ENCODE results near the gene C9orf40. TPM values are rescaled to one million over a fixed set of nuclear protein-coding genes. Genes with fewer than 3 reads are reported as not detected.

C9orf40 gene
- total RNA-seq, 1 experiment from 2014 or later, result 12.8 TPM

- Histone ChIP-seq H3K79me2 (ENCODE audit: insufficient read depth, low read length) (peaks cover 12% of the 10 kb centered on the region), H3K9me3 (ENCODE audit: control insufficient read depth in 1 of 2, insufficient read depth in 1 of 2, low read depth in 1 of 2, low read length in 2 of 2) (no peaks in the 10 kb centered on the region), H3K27me3 (ENCODE audit: insufficient read depth, low read length) (no peaks in the 10 kb centered on the region), H3K9ac (ENCODE audit: low read length) (peak overlapping the region; percentile 85), H3K4me1 (ENCODE audit: control insufficient read depth in 1 of 2, insufficient read depth in 2 of 2, low read length in 2 of 2) (peaks cover 3 to 15% of the 10 kb centered on the region in 2 experiments; a peak in 2 of 4 replicates), H3K4me2 (ENCODE audit: low read length) (peak overlapping the region; percentile 94), H2AFZ (ENCODE audit: low read depth, low read length, poor library complexity, severe bottlenecking) (no peak overlapping the region), H4K20me1 (ENCODE audit: insufficient read depth) (no peaks in the 10 kb centered on the region), H3K9me2 (ENCODE audit: insufficient read depth) (no peaks in the 10 kb centered on the region), H3K27ac (ENCODE audit: low read depth, low read length) (peak overlapping the region; percentile 99), H3K4me3 (replicated peaks in 1 of 2; ENCODE audit: low read depth in 1 of 2, low read length in 2 of 2) (peak overlapping the region; percentile 86 to 89), H3K36me3 (ENCODE audit: control insufficient read depth in 1 of 2, insufficient read depth in 2 of 2, low read length in 2 of 2) (no peaks in the 10 kb centered on the region)
- TF ChIP-seq ZBTB33 (IDR thresholded peaks at IDR 0.05; ENCODE audit: extremely low read depth, insufficient replicate concordance, low read length), result no peak
- peak; percentile 16 for TF ChIP-seq POLR2A (IDR thresholded peaks at IDR 0.05; ENCODE audit: borderline replicate concordance, extremely low read depth, insufficient read depth, insufficient read length)
- ChIA-PET RAD21 (ENCODE audit: low non-redundant PET in 1 of 2, low total read pairs in 2 of 2, uncharacterized antibody in 2 of 2, unreplicated experiment in 2 of 2) (no interaction called here), POLR2A (interaction anchor here (0.8 kb wide), 1 partner anchor 9 kb away, joined by 3 read pairs; no protein-coding TSS in a partner anchor), CTCF (interaction anchor here (0.9 to 2.0 kb wide), 4 partner anchors 9 to 178 kb away, joined by 3 to 19 read pairs (median 4); no protein-coding TSS in a partner anchor)
- intact Hi-C loops (cut with micrococcal nuclease), result loop anchor here (5.0 to 10.0 kb wide), 4 partner anchors 76 to 234 kb away; partner anchors contain the start of genes CARNMT1, NMRK1 and OSTF1
- no peak for DNase-seq (ENCODE audit: low read depth, low spot score)
- ATAC-seq, result no peak
- BruUV-seq (replicated peaks), result TSS peak; percentile 57
Measured at GRCh38 chr9:74951107-74951720, 1.5 kb downstream of the C9orf40 start.

DNA sequence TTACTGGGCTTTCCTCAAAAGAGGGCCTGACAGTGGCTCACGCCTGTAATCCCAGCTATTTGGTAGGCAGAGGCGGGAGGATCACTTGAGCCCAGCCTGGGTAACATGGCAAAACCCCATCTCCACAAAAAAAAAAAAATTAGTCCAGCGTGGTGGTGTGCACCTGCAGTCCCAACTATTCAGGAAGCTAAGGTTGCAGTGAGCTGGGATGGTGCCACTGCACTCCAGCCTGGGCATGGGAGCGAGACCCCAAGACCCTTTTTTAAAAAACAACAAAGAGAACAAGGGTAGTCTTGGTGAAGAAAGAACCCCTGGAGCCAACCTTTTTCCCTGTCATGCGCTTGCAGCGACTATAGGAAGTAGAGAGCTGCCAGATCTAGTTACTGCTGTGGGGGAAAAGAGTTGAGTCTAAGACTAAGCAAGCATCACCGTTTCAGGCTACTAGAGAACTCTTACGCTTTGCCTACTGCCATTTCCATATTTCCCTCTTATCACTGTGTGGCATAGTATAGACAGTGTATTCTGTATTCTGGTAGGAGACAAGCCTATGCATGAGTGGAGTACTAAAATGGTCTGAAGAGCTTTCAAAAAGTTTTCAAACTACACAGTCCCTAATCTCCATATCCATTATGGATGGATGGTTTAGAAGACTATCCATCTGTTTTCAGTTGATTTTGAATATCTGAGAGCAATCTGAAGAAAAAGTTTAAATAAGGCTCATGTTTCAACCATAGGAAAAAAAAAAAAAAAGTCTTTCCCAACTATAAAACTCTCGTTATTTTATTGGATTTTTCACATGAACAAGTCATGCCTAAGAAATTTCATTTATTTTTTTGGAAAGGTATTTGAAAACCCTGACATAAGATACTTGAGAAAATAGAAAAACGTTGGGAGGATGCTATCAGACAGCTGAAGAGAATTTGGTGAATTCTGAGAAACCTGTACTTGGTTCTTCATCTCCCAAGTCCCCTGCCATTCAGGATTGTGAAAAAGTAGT, 2.6 kb downstream of the C9orf40 start:
- ChIA-PET POLR2A (no interaction called here), CTCF (no interaction called here), RAD21 (ENCODE audit: low non-redundant PET in 1 of 2, low total read pairs in 2 of 2, uncharacterized antibody in 2 of 2, unreplicated experiment in 2 of 2) (no interaction called here)
- Histone ChIP-seq H3K9ac (ENCODE audit: low read length) (no peak overlapping the region), H3K4me2 (ENCODE audit: low read length) (no peak overlapping the region), H4K20me1 (ENCODE audit: insufficient read depth) (no peaks in the 10 kb centered on the region), H3K79me2 (ENCODE audit: insufficient read depth, low read length) (peaks cover 12% of the 10 kb centered on the region), H3K9me2 (ENCODE audit: insufficient read depth) (no peaks in the 10 kb centered on the region), H3K27ac (ENCODE audit: low read depth, low read length) (no peak overlapping the region), H2AFZ (ENCODE audit: low read depth, low read length, poor library complexity, severe bottlenecking) (no peak overlapping the region), H3K27me3 (ENCODE audit: insufficient read depth, low read length) (no peaks in the 10 kb centered on the region), H3K4me1 (ENCODE audit: control insufficient read depth in 1 of 2, insufficient read depth in 2 of 2, low read length in 2 of 2) (peaks cover 3 to 15% of the 10 kb centered on the region in 2 experiments; a peak in 2 of 4 replicates), H3K9me3 (ENCODE audit: control insufficient read depth in 1 of 2, insufficient read depth in 1 of 2, low read depth in 1 of 2, low read length in 2 of 2) (no peaks in the 10 kb centered on the region), H3K36me3 (ENCODE audit: control insufficient read depth in 1 of 2, insufficient read depth in 2 of 2, low read length in 2 of 2) (no peaks in the 10 kb centered on the region), H3K4me3 (replicated peaks in 1 of 2; ENCODE audit: low read depth in 1 of 2, low read length in 2 of 2) (no peak overlapping the region)
- ATAC-seq (no peak), DNase-seq (ENCODE audit: low read depth, low spot score) (no peak)
- BruUV-seq (replicated peaks), result no TSS peak
- intact Hi-C loops (cut with micrococcal nuclease), result loop anchor here (5.0 to 10.0 kb wide), 4 partner anchors 77 to 235 kb away; partner anchors contain the start of genes CARNMT1, NMRK1 and OSTF1
- TF ChIP-seq ELF1 (IDR thresholded peaks at IDR 0.05; ENCODE audit: borderline replicate concordance, low read depth) (no peak), SP1 (IDR thresholded peaks at IDR 0.05; ENCODE audit: low read depth) (no peak), CBX3 (IDR thresholded peaks at IDR 0.05; ENCODE audit: low read depth) (no peak), ZFX (IDR thresholded peaks at IDR 0.05) (no peak), FOSL1 (IDR thresholded peaks at IDR 0.05; ENCODE audit: low read depth) (no peak), CEBPB (IDR thresholded peaks at IDR 0.05; ENCODE audit: low read depth) (no peak), RAD21 (IDR thresholded peaks at IDR 0.05; ENCODE audit: low read depth) (no peak), ZBTB33 (IDR thresholded peaks at IDR 0.05; ENCODE audit: extremely low read depth, insufficient replicate concordance, low read length) (no peak), TCF7L2 (IDR thresholded peaks at IDR 0.05; ENCODE audit: borderline replicate concordance, extremely low read depth, insufficient read depth, insufficient read length) (no peak), ATF3 (IDR thresholded peaks at IDR 0.05) (no peak), ZNF274 (IDR thresholded peaks at IDR 0.05; ENCODE audit: low read depth, low read length) (no peak), EZH2phosphoT487 (IDR thresholded peaks at IDR 0.05; ENCODE audit: borderline replicate concordance) (no peak)

All from HCT116 (cell line).